Retinal pigment epithelial cell (primary cell): ENCODE results near the gene SEC14L2.

Experiments used
- DNase-seq: peaks from one replicate; pipeline ENCODE4 v3.0.0-alpha.2; 2010; ENCODE audit warnings: low read depth
- H3K4me3 ChIP-seq: 2 replicates; pipeline ENCODE4 v1.5.1; 2011; ENCODE audit warnings: mild to moderate bottlenecking, low read length, control low read depth, moderate library complexity
- CTCF ChIP-seq: conservative IDR thresholded peaks from 2 replicates; pipeline ENCODE4 v1.5.1; 2011; ENCODE audit warnings: low read depth, low read length, control low read depth, inconsistent platforms

SEC14L2 gene

GRCh38 chr22:30375312-30375849, 21.4 kb upstream of the SEC14L2 start:
- TF ChIP-seq CTCF, result no peak
- DNase-seq, result no peak

GRCh38 chr22:30380011-30380410, 16.8 kb upstream of the SEC14L2 start:
- DNase-seq, result no peak
- H3K4me3 ChIP-seq, result no peak overlapping the region
- no peak for TF ChIP-seq CTCF

More at GRCh38 chr22:30375312-30375849, 21.4 kb upstream of the SEC14L2 start:
- no peak overlapping the region for H3K4me3 ChIP-seq

GRCh38 chr22:30381264-30381663, 15.6 kb upstream of the SEC14L2 start:
- DNase-seq, result no peak
- no peak for TF ChIP-seq CTCF
- H3K4me3 ChIP-seq, result no peak overlapping the region

DNA sequence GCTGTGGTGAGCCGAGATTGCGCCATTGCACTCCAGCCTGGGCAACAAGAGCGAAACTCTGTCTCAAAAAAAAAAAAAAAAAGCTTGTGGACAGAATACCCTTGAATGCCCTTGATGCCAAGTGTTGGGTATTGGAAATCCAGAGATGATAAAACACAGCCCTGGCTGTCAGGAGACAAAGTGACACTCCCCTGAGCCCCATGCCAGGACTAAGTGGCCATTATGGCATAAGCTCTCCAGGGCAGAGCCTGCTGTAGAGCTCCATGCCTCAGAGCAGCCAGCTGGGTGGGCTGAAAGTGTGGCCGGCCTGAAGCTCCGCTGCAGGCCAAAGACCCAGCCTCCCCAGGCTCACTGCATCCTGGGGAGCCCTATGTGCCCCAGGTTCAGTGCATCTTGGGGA, 14.5 kb upstream of the SEC14L2 start:
- no peak for TF ChIP-seq CTCF
- no peak overlapping the region for H3K4me3 ChIP-seq

GRCh38 chr22:30383061-30383460, 13.8 kb upstream of the SEC14L2 start:
- no peak for TF ChIP-seq CTCF
- DNase-seq, result no peak

More for the DNA sequence above, 14.5 kb upstream of the SEC14L2 start:
- no peak for DNase-seq

GRCh38 chr22:30385942-30386341, 10.9 kb upstream of the SEC14L2 start:
- no peak for DNase-seq
- no peak overlapping the region for H3K4me3 ChIP-seq
- no peak for TF ChIP-seq CTCF

More at GRCh38 chr22:30383061-30383460, 13.8 kb upstream of the SEC14L2 start:
- H3K4me3 ChIP-seq, result no peak overlapping the region

DNA sequence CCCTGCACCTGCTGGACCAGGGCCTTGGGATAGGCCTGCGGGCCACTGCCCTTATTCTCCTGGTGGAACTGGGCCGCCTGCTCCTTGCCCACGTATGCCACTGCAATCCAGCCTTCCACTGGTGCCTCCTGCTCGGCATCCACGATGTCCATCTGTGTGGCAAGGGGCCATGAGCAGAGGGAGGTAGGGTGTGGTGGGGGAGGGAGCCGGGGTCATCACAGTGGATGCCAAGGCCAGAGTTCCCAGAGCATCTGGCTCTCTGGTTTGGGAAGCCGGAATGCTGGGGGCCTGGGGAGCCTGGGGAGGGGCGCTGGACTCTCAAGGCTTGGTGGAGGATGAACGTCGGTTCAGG, 10.2 kb upstream of the SEC14L2 start:
- peak overlapping the region; percentile 65 for H3K4me3 ChIP-seq
- no peak for TF ChIP-seq CTCF
- DNase-seq, result no peak
